Breast epithelium (tissue), 3 donors: ENCODE data around the gene WDHD1.

Source experiments
- CTCF ChIP-seq, 3 donors: fragments of 450-650 bp; IDR thresholded peaks; one replicate each; pipeline ENCODE4 v1.5.1; 2016 to 2017; ENCODE audit warnings: antibody characterized with exemption in 3 of 3, mild to moderate bottlenecking in 3 of 3, moderate library complexity in 3 of 3
- POLR2A ChIP-seq: fragments of 450-650 bp; IDR thresholded peaks from one replicate; pipeline ENCODE4 v1.6.1; 2016; ENCODE audit warnings: antibody characterized with exemption, mild to moderate bottlenecking, moderate library complexity
- POLR2AphosphoS5 ChIP-seq, 3 donors: sonication (generic); formaldehyde crosslinking; IDR thresholded peaks; one replicate each; pipeline ENCODE4 v1.6.1; 2017; ENCODE audit warnings: antibody characterized with exemption in 3 of 3

DNA sequence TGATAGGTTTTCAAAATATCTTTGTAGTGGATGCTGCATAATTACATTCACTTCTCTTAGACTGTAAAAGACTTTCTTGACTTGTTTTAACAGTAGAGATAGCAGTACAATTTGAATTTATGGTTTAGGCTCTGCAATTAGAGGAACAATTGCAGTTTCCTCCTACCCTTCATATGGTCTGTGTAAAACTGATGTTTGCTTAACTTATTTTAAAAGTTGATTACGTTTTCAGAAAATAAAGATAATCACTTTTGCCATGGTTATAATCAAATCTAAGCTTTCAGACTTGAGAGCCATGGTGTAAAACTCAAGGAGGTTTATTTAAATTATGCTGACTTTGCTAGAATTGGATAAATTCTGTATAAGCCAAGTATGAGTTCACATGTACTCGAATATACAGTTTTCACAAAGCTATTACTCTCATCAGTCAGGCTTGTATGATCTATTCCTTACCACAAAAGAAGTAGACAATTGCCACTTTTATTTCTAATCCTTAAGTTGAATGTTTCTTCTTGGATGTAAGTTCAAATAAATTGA lies 22.1 kb upstream of the WDHD1 start:
- no peak for TF ChIP-seq CTCF (IDR thresholded peaks at IDR 0.05)
- no peak for TF ChIP-seq POLR2A
- no peak for TF ChIP-seq POLR2AphosphoS5 (IDR thresholded peaks at IDR 0.05)
